ENCODE results near the gene FBL.

DNA sequence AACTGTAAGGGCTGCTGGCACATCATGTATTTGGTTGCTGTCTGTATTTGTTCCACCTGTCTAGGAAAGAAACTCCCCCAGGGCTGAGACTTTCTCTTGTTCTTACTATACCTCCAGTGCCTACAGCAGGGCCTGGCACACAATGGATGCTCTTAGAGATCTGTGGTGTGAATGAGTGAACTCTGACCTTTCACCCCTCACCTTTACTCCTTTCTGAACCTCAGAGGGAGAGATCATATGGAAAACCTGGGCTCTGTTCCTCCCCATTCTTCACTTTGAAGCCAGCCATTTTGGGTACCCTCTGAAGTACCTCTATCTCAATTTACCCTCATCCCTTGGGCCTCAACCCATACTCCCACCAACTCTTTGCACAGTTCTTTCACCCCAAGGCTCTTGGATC is 15.3 kb downstream of the FBL start:
- no peak for TF ChIP-seq SP1 (IDR thresholded peaks at IDR 0.05; ENCODE audit: low read depth, low read length)
- TF ChIP-seq POLR2A (IDR thresholded peaks at IDR 0.05; ENCODE audit: low read depth, low read length): no peak
- no peak for TF ChIP-seq IKZF1 (conservative IDR thresholded peaks at IDR 0.05)

Data from GM12878 (cell line).